NCI-H82 treated with DMSO at 0.1 percent for 48 hours (cell line): Measurements from ENCODE around the gene ACBD4.

Source experiments
- DNase-seq: peaks from one replicate; lab custom pipeline; 2025; ENCODE audit not compliant: unreplicated experiment; lab: John Stamatoyannopoulos, UW

Gene ACBD4

DNA sequence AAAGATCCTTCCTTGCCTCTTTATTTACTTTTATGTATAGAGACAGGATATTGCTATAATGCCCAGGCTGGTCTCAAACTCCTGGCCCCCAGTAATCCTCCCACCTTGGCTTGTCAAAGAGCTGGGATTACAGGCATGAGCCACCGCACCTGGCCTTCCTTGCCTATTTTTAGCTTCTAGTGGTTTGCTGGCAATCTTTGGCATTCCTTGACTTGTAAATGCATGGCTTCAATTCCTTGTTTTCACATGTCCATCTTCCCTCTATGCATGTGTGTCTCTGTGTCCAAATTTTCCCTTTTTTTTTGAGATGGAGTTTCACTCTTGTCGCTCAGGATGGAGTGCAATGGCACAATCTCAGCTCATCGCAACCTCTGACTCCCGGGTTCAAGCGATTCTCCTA is 48.7 kb downstream of the ACBD4 start:
- DNase-seq: no peak

DNA sequence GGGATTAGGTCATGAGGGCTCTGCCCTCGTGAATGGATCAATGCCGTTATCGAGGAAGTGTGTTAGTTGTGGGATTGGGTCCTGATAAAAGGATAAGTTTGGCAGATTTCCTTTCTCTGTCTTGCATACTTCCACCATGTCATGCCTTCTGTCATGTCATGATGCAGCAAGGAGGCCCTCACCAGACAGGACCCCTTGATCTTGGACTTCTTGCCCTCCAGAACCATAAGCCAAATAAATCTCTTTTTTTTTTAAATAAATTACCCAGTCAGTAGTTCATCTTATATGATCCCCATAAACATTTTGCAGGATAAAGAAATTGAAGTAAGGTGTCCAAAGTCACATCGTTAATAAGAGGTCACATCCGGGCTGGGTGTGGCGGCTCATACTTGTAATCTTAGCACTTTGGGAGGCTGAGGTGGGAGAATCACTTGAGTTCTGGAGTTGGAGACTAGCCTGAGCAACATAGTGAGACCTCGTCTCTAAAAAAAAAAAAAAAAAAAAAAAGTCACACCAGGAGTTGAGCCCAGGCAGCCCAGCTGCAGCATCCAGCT is 51.4 kb downstream of the ACBD4 start:
- DNase-seq: no peak

DNA sequence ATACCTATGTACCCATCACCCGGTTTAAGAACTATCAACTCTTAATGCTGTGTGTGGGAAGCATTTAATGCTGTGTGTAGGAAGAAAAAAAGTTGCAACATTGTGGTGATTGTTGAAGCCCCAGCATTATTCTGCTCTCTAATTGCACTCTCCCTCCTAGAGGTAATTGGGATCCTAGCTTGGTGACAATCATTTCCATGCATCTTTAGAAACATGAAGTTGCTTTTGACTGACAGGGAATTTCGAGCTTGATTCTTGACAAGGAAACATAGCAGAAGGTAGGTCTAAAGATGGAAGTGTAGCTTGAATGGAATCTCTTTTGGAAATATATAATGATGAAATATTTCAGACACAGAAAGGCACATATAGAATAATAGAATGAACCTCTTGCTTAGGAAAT is 53.5 kb downstream of the ACBD4 start:
- DNase-seq: no peak

DNA sequence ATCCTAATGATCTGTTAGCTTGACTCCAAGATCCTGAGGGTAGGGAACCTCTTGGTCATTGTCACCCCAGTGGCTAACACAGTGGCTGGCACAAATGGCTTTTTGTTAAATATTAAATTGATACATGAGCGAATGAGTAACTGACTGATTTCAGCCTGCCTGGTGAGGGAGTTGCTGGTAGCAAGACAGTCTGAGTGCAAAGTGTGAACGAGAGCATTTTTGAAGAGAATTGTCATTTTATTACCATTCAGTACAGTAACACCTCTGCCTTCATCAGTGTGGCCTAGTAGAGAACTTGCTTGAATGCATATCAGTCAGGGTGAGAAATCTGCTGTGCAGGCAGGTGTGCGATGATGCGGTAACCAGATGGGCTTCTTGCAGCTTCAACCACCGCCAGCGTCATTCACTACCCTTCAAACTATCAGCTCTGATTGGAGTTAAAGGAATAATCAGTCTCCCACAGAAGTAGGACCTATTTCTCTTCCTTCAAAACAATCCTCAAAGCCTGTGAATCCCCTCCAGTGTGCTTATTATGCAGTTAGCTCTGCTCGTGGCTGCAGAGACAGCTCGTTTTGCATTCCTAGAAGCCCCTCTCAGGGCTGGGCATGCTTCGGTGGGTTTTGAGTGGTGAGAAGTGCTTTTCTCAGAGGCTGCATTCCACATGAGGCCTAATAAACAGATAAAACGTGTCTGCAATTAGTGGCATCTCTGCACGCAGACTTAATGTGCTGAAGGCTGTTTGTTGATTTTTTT is 55.2 kb downstream of the ACBD4 start:
- DNase-seq: no peak
